ENCODE measurements around the gene NCOA1. TPM values are rescaled to one million over a fixed set of nuclear protein-coding genes. Genes with fewer than 3 reads are reported as not detected.
A peak's percentile ranks its signal among the peaks of the same experiment; 100 is the strongest.

Gene NCOA1
- total and polyA plus RNA-seq, 10 of the 15 experiments (the other 5 are each of a cell fraction or from before 2014, with no cell fraction given) = 1.8 to 35.6 (median 6.1) TPM

DNA sequence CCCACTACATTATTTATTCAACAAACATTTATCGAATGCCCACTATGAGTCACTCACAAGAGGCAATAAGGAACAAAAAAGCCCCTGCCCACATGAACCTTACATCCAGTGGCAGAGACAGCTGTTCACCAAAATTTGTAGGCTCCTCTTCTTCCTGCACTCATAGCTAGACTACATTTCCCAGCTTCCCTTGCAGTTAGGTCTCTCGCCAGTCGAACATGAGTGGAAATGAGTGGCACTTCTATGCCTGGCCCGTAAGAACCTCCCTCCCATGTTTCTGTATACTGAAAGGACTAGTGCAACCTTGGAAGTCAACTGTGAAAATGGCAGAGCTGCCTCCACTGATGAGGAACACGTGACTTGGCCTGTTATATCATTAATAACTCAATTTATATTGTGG, 19.4 kb upstream of the NCOA1 start:
- no TSS peak for BruUV-seq (replicated peaks)
- no peak overlapping the region for H3K27ac ChIP-seq (ENCODE audit: control insufficient read depth, insufficient read depth)
- no peaks in the 10 kb centered on the region for H4K20me1 ChIP-seq (ENCODE audit: control insufficient read depth, insufficient read depth)
- ATAC-seq (peak; percentile 46; the same call in 2 of the 3 replicates), FAIRE-seq (no peak), DNase-seq (ENCODE audit: low read depth, low spot score) (no peak)
- no peaks in the 10 kb centered on the region for H3K4me1 ChIP-seq (ENCODE audit: control insufficient read depth, insufficient read depth, low read length)
- 62% methylated on average over 5 of the region's 5 CpGs for WGBS (ENCODE audit: insufficient coverage, insufficient replicate concordance, low lambda C conversion rate, missing lambda C conversion rate)
- ChIA-PET CTCF (interaction anchor here (0.6 kb wide), 1 partner anchor 349 kb away, joined by 5 read pairs; no protein-coding TSS in a partner anchor), SMC1A (ENCODE audit: uncharacterized antibody, unreplicated experiment) (no interaction called here), POLR2A (interaction anchor here (0.7 kb wide), 2 partner anchors 18 to 62 kb away, joined by 3 to 4 read pairs; no protein-coding TSS in a partner anchor), RAD21 (ENCODE audit: unreplicated experiment) (no interaction called here)
- H3K4me2 ChIP-seq (ENCODE audit: control insufficient read depth, insufficient read depth) = no peak overlapping the region
- in situ Hi-C loops (cut with MboI) = no loop called here
- no peaks in the 10 kb centered on the region for H3K79me2 ChIP-seq (ENCODE audit: control insufficient read depth, insufficient read depth, low read length)
- H3K36me3 ChIP-seq (ENCODE audit: control insufficient read depth in 2 of 2, insufficient read depth in 2 of 2, low read length in 1 of 2) = no peaks in the 10 kb centered on the region
- TF ChIP-seq CHD1 (IDR thresholded peaks at IDR 0.05; ENCODE audit: low read depth, low read length) (no peak), YY1 (IDR thresholded peaks at IDR 0.05; ENCODE audit: low read depth, low read length) (no peak), SRF (IDR thresholded peaks at IDR 0.05; ENCODE audit: low read depth in 2 of 2, low read length in 2 of 2) (no peak), NRF1 (conservative IDR thresholded peaks at IDR 0.05; ENCODE audit: low read depth, low read length) (no peak), RBBP5 (conservative IDR thresholded peaks at IDR 0.05) (no peak), SIX5 (IDR thresholded peaks at IDR 0.05; ENCODE audit: low read depth, low read length, severe bottlenecking) (peak; percentile 35), JUND (IDR thresholded peaks at IDR 0.05; ENCODE audit: low read depth, low read length) (no peak)
- TF ChIP-seq, protein P1, sequence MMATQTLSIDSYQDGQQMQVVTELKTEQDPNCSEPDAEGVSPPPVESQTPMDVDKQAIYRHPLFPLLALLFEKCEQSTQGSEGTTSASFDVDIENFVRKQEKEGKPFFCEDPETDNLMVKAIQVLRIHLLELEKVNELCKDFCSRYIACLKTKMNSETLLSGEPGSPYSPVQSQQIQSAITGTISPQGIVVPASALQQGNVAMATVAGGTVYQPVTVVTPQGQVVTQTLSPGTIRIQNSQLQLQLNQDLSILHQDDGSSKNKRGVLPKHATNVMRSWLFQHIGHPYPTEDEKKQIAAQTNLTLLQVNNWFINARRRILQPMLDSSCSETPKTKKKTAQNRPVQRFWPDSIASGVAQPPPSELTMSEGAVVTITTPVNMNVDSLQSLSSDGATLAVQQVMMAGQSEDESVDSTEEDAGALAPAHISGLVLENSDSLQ (IDR thresholded peaks at IDR 0.05) = peak; percentile 42; the same call in 1 of the 2 replicates
- TF ChIP-seq, protein P2, sequence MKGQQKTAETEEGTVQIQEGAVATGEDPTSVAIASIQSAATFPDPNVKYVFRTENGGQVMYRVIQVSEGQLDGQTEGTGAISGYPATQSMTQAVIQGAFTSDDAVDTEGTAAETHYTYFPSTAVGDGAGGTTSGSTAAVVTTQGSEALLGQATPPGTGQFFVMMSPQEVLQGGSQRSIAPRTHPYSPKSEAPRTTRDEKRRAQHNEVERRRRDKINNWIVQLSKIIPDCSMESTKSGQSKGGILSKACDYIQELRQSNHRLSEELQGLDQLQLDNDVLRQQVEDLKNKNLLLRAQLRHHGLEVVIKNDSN (IDR thresholded peaks at IDR 0.05; ENCODE audit: borderline replicate concordance, extremely low read length, insufficient read depth, low read depth, low read length) = no peak
- no peak overlapping the region for H2AFZ ChIP-seq (ENCODE audit: control insufficient read depth, low read depth, low read length)
- no peaks in the 10 kb centered on the region for H3K9me3 ChIP-seq (replicated peaks; ENCODE audit: control insufficient read depth, insufficient read depth, low read length)
- H3K4me3 ChIP-seq = no peak overlapping the region
- no peaks in the 10 kb centered on the region for H3K27me3 ChIP-seq (replicated peaks in 1 of 2; ENCODE audit: control insufficient read depth in 2 of 2, insufficient read depth in 2 of 2, low read length in 1 of 2)
- intact Hi-C loops (cut with micrococcal nuclease; ENCODE audit: unreplicated experiment) = no loop called here
- H3K9ac ChIP-seq (ENCODE audit: control insufficient read depth, insufficient read depth, low read length) = no peak overlapping the region

Data from GM12878 (cell line).